Breast epithelium (tissue), 4 donors: ENCODE measurements around the gene POLD4. TPM values are rescaled to one million over a fixed set of nuclear protein-coding genes. Genes with fewer than 3 reads are reported as not detected.
"Not testable (repeated sequence)": the region's sequence is repeated elsewhere in the genome, so short reads cannot be mapped to it uniquely, and the experiment has no call there.

Experiments
- DNase-seq, 2 donors: peaks; one replicate each; pipeline ENCODE4 v3.0.0-alpha.2; 2019; ENCODE audit warnings: low spot score in 2 of 2
- H3K27ac ChIP-seq, 2 donors: fragments of 200-600 bp; sonication (generic) in 1 of 2; one replicate each; pipeline ENCODE4 v1.5.1; 2016 to 2019; ENCODE audit warnings: mild to moderate bottlenecking in 1 of 2
- H3K27me3 ChIP-seq, 2 donors: fragments of 200-600 bp; sonication (generic) in 1 of 2; one replicate each; pipeline versions ENCODE4 v1.5.1 to v1.6.0; 2017 to 2019; ENCODE audit warnings: control low read depth in 1 of 2, mild to moderate bottlenecking in 1 of 2
- H3K36me3 ChIP-seq: fragments of 200-600 bp; one replicate; pipeline ENCODE4 v1.5.1; 2019
- H3K4me1 ChIP-seq, 2 donors: fragments of 200-600 bp; sonication (generic); one replicate each; pipeline ENCODE4 v1.5.1; 2016 to 2019; ENCODE audit warnings: control low read depth in 1 of 2
- H3K4me3 ChIP-seq, 3 donors: fragments of 200-600 bp; sonication (generic); 1 replicate in 2 of 3; 2 replicates in 1 of 3; pipeline ENCODE4 v1.5.1; 2016 to 2019; ENCODE audit warnings: mild to moderate bottlenecking in 3 of 3, moderate library complexity in 2 of 3
- H3K9me3 ChIP-seq, 2 donors: fragments of 200-600 bp; sonication (generic) in 1 of 2; one replicate each; pipeline ENCODE4 v1.5.1; 2016 to 2019; ENCODE audit warnings: control low read depth in 1 of 2
- CTCF ChIP-seq, 3 donors: fragments of 450-650 bp; IDR thresholded peaks; one replicate each; pipeline ENCODE4 v1.5.1; 2016 to 2017; ENCODE audit warnings: antibody characterized with exemption in 3 of 3, mild to moderate bottlenecking in 3 of 3, moderate library complexity in 3 of 3
- POLR2A ChIP-seq: fragments of 450-650 bp; IDR thresholded peaks from one replicate; pipeline ENCODE4 v1.6.1; 2016; ENCODE audit warnings: antibody characterized with exemption, mild to moderate bottlenecking, moderate library complexity
- POLR2AphosphoS5 ChIP-seq, 3 donors: sonication (generic); formaldehyde crosslinking; IDR thresholded peaks; one replicate each; pipeline ENCODE4 v1.6.1; 2017; ENCODE audit warnings: antibody characterized with exemption in 3 of 3
- intact Hi-C: fragments of 100-400 bp; cut with DNase I; formaldehyde crosslinking; loops from one replicate; pipeline ENCODE4 v1.15.1; 2023; ENCODE audit warnings: low total_unique reads
- total RNA-seq, 3 donors: library from RNA; depleted of rRNA; stranded (reverse); fragments of >200 nt; gene quantifications; one replicate each; pipeline ENCODE4 v1.1.0, GENCODE V29; 2016

Gene POLD4
- total RNA-seq, result 10 to 100 TPM; 48.7 to 91.5 (median 69.2) TPM

DNA sequence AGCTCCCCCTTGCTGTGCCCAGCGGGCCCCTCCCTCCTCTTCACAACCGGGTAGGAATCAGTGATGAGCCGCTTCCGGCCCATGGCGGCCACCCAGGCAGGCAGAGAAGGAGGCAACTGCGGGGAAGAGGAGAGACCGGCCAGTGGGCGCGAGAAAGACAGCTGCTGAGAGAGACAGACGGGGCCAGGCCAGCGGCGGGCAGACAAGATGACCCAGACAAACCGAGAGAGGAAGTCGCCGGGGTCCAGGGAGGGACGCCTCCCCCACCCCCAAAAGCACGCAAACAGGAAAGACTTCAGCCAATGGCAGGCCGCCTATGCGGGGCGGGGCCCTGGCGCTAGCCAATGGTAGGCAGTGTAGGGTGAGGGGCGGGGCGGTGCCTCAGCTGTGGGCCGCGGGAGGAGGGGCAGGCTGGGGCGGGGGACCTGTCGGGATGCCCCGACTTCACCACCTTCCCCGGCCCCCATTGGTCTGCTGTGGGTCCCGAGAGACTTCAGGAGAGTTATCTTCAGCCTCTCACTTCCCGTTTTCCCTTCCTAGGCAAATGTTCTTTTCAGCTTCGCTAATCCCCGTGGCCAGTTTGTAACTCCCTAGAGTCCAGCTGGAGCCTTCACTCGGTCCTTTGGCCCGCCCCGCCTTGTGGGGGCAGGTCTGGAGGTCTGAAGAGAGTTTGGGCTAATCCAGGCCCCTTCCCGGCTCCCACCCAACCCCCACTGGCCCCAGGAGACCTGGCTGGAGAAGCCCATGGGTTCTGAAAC lies at the start of gene POLD4:
TSS of gene POLD4 (minus strand) at position 230 of the 758 bp plus-strand sequence. CDS start at position 83, 147 bp downstream.
- peak; percentile 98 for DNase-seq
- H3K4me3 ChIP-seq, result peak within 1 kb of the TSS; percentile 73 to 76 (median 74)
- TF ChIP-seq CTCF (IDR thresholded peaks at IDR 0.05) (no peak), POLR2AphosphoS5 (IDR thresholded peaks at IDR 0.05) (peak; percentile 92 to 95 (median 93)), POLR2A (peak; percentile 88)
- H3K4me1 ChIP-seq, result peaks cover 13 to 30% of the 10 kb centered on the region in 2 donors
- H3K27ac ChIP-seq, result peak within 1 kb of the TSS; percentile 97 to 98
- no peaks in the 10 kb centered on the region for H3K27me3 ChIP-seq
- H3K36me3 ChIP-seq, result no peaks in the 10 kb centered on the region
- intact Hi-C loops, result no loop called here
- no peaks in the 10 kb centered on the region for H3K9me3 ChIP-seq

DNA sequence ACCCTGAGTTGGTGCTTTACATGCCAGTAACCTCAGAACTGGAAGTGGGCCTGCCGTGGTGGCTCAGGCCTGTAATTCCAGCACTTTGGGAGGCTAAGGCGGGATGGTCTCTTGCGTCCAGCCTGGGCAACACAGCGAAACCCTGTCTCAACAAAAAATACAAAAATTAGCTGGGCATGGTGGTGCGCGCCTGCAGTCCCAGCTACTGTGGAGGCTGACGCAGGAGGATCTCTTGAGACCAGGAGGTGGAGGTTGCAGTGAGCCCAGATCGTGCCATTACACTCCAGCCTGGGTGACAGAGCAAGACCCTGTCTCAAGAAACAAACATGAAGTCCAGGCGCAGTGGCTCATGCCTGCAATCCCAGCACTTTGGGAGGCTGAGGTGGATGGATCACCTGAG lies 49.7 kb upstream of the POLD4 start:
- H3K27me3 ChIP-seq, H3K36me3 ChIP-seq, H3K27ac ChIP-seq, H3K4me3 ChIP-seq, intact Hi-C loops, DNase-seq, H3K9me3 ChIP-seq: not testable (repeated sequence)
- peaks cover 12 to 14% of the 10 kb centered on the region in 2 donors for H3K4me1 ChIP-seq

GRCh38 chr11:67402192-67402839 lies 49.0 kb upstream of the POLD4 start:
- intact Hi-C loops, H3K27me3 ChIP-seq, H3K9me3 ChIP-seq, H3K36me3 ChIP-seq, DNase-seq: not testable (repeated sequence)
- Histone ChIP-seq H3K4me1 (peaks cover 12 to 14% of the 10 kb centered on the region in 2 donors), H3K27ac (peak overlapping the region; percentile 92 to 97), H3K4me3 (peak overlapping the region; percentile 33 to 90 (median 88))

DNA sequence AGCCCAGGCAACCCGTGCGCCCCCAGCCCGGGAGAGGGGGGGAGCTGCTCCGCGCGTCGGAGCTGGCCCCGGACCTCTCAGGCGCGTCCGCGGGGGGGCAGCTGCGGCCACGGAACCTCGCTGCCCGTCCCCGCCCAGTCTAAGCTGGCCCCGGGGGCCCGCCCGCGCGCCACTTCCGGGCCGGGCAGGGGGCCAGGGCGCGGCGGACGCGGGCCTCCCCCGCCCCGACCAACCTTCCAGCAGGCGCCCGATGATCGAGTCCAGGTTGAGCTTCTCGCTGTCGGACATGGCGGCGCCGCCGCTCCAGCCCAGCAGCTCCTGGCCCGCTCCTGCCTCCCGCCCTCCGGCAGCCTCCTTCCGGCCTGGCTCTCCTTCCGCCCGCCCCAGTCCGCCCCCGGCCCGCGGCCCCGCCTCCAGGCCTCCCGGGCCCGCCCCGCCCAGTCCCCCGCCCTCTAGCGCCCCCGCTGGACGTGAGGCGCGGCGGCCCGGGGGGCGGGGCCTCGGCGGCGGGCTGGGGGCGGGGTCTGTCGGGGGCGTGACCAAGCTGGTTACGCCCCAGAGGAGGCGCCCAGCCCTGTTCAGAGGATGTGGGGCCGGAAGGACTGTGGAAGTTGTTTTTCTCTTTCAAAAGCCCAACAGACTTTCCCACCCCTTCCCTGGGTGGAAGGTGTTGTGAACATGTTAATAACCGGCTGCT lies 48.3 kb upstream of the POLD4 start, which contains the start of gene PPP1CA:
TSS of gene PPP1CA (minus strand) at position 364 of the 697 bp plus-strand sequence. CDS start at position 288, 76 bp downstream.
- TF ChIP-seq POLR2A, result no peak
- peak in 1 of 3 donors; percentile 30 for TF ChIP-seq CTCF (IDR thresholded peaks at IDR 0.05)
- TF ChIP-seq POLR2AphosphoS5 (IDR thresholded peaks at IDR 0.05), result peak in 2 of 3 donors; percentile 42 to 53
- Histone ChIP-seq H3K36me3 (no peaks in the 10 kb centered on the region), H3K27me3 (no peaks in the 10 kb centered on the region), H3K4me1 (peaks cover 12 to 14% of the 10 kb centered on the region in 2 donors), H3K27ac (peak within 1 kb of the TSS; percentile 92 to 97), H3K4me3 (peak within 1 kb of the TSS; percentile 88 to 90 (median 90)), H3K9me3 (no peaks in the 10 kb centered on the region)
- DNase-seq, result peak; percentile 89 to 91
- intact Hi-C loops, result no loop called here

- Histone ChIP-seq H3K36me3 (no peaks in the 10 kb centered on the region), H3K27ac (peak overlapping the region; percentile 92 to 97), H3K9me3 (no peaks in the 10 kb centered on the region), H3K27me3 (no peaks in the 10 kb centered on the region), H3K4me1 (peaks cover 12 to 14% of the 10 kb centered on the region in 2 donors), H3K4me3 (peak overlapping the region; percentile 88 to 90 (median 90))
- TF ChIP-seq POLR2AphosphoS5 (IDR thresholded peaks at IDR 0.05), result no peak
- no peak for TF ChIP-seq POLR2A
- no peak for TF ChIP-seq CTCF (IDR thresholded peaks at IDR 0.05)
- DNase-seq, result no peak
- intact Hi-C loops, result no loop called here
Observed at GRCh38 chr11:67400942-67401494, 47.7 kb upstream of the POLD4 start.
